Activated naive CD4-positive, alpha-beta T cell treated with anti-CD3 and anti-CD28 coated beads for 36 hours (primary cell): ENCODE data around the gene TRIM9. TPM values are rescaled to one million over a fixed set of nuclear protein-coding genes. Genes with fewer than 3 reads are reported as not detected.

ENCODE experiments used
- CTCF ChIA-PET: fragments of 350-600 bp; sonication (Branson Sonifier 250); formaldehyde crosslinking; loops from one replicate; lab custom pipeline; 2021; ENCODE audit warnings: antibody characterized with exemption; lab: Charles Lee
- DNase-seq: peaks from one replicate; pipeline ENCODE4 v3.0.0-alpha.2; 2020
- H3K27ac Mint-ChIP-seq: one replicate; pipeline ENCODE4 v1.8.0; 2021; ENCODE audit warnings: mild to moderate bottlenecking, mixed read lengths
- H3K27me3 Mint-ChIP-seq: one replicate; pipeline ENCODE4 v1.8.0; 2021; ENCODE audit warnings: low read depth, mixed read lengths
- H3K36me3 Mint-ChIP-seq: one replicate; pipeline ENCODE4 v1.8.0; 2021; ENCODE audit warnings: low read depth, mixed read lengths
- H3K4me1 Mint-ChIP-seq: one replicate; pipeline ENCODE4 v1.8.0; 2021; ENCODE audit warnings: low read depth, mixed read lengths
- H3K4me3 Mint-ChIP-seq: one replicate; pipeline ENCODE4 v1.8.0; 2021; ENCODE audit warnings: mild to moderate bottlenecking, moderate library complexity, mixed read lengths
- H3K9me3 Mint-ChIP-seq: one replicate; pipeline ENCODE4 v1.8.0; 2021; ENCODE audit warnings: mixed read lengths
- intact Hi-C: fragments of 100-400 bp; cut with micrococcal nuclease; formaldehyde crosslinking; loops from one replicate; pipeline ENCODE4 v1.15.1; 2023
- total RNA-seq, 2 experiments: library from RNA; stranded (reverse); gene quantifications; one replicate each; pipeline ENCODE4 v1.2.3, GENCODE V29; 2021

Gene TRIM9
- total RNA-seq, 2 experiments from 2014 or later = 0.76 to 1.1 TPM

GRCh38 chr14:51116682-51117081 lies 21.8 kb upstream of the TRIM9 start:
- Mint-ChIP-seq H3K9me3 (no peaks in the 10 kb centered on the region), H3K4me1 (no peaks in the 10 kb centered on the region), H3K27me3 (no peaks in the 10 kb centered on the region), H3K27ac (no peak overlapping the region), H3K36me3 (no peaks in the 10 kb centered on the region), H3K4me3 (no peak overlapping the region)
- DNase-seq = no peak
- CTCF ChIA-PET = no interaction called here
- intact Hi-C loops = no loop called here

GRCh38 chr14:51109651-51110050 lies 14.7 kb upstream of the TRIM9 start:
- Mint-ChIP-seq H3K9me3 (no peaks in the 10 kb centered on the region), H3K4me1 (no peaks in the 10 kb centered on the region), H3K4me3 (no peak overlapping the region), H3K27ac (no peak overlapping the region), H3K36me3 (peaks cover 1% of the 10 kb centered on the region), H3K27me3 (peaks cover 3% of the 10 kb centered on the region)
- CTCF ChIA-PET = no interaction called here
- intact Hi-C loops = no loop called here
- no peak for DNase-seq

- no peak for DNase-seq
- Mint-ChIP-seq H3K27ac (no peak overlapping the region), H3K9me3 (no peaks in the 10 kb centered on the region), H3K27me3 (peaks cover 3% of the 10 kb centered on the region), H3K36me3 (peaks cover 1% of the 10 kb centered on the region), H3K4me1 (no peaks in the 10 kb centered on the region), H3K4me3 (no peak overlapping the region)
- intact Hi-C loops = no loop called here
- CTCF ChIA-PET = interaction anchor here (0.7 kb wide), 1 partner anchor 111 kb away, joined by 4 read pairs; no protein-coding TSS in a partner anchor
Observed at GRCh38 chr14:51107801-51108200, 12.9 kb upstream of the TRIM9 start.

- no peak for DNase-seq
- Mint-ChIP-seq H3K27ac (no peak overlapping the region), H3K9me3 (no peaks in the 10 kb centered on the region), H3K27me3 (peaks cover 2% of the 10 kb centered on the region), H3K36me3 (no peaks in the 10 kb centered on the region), H3K4me1 (no peaks in the 10 kb centered on the region), H3K4me3 (no peak overlapping the region)
- intact Hi-C loops = no loop called here
- CTCF ChIA-PET = interaction anchor here (0.6 to 1.2 kb wide), 4 partner anchors 10 to 117 kb away, joined by 3 to 4 read pairs (median 4); partner anchors contain the start of gene TRIM9
Observed at GRCh38 chr14:51104467-51104866, 9.6 kb upstream of the TRIM9 start.

- Mint-ChIP-seq H3K9me3 (no peaks in the 10 kb centered on the region), H3K27ac (no peak overlapping the region), H3K36me3 (no peaks in the 10 kb centered on the region), H3K27me3 (peaks cover 15% of the 10 kb centered on the region), H3K4me1 (peaks cover 12% of the 10 kb centered on the region), H3K4me3 (no peak overlapping the region)
- no peak for DNase-seq
- CTCF ChIA-PET = no interaction called here
- intact Hi-C loops = loop anchor here (5.0 to 10.0 kb wide), 3 partner anchors 235 to 752 kb away; partner anchors contain the start of gene FRMD6
Observed at GRCh38 chr14:51097287-51097686, 2.4 kb upstream of the TRIM9 start.

- intact Hi-C loops = loop anchor here (5.0 to 10.0 kb wide), 3 partner anchors 235 to 752 kb away; partner anchors contain the start of gene FRMD6
- CTCF ChIA-PET = no interaction called here
- no peak overlapping the region for H3K4me3 Mint-ChIP-seq
- no peaks in the 10 kb centered on the region for H3K36me3 Mint-ChIP-seq
- DNase-seq = no peak
- H3K27me3 Mint-ChIP-seq = peaks cover 15% of the 10 kb centered on the region
- H3K4me1 Mint-ChIP-seq = peaks cover 12% of the 10 kb centered on the region
- no peaks in the 10 kb centered on the region for H3K9me3 Mint-ChIP-seq
- H3K27ac Mint-ChIP-seq = no peak overlapping the region
Observed at GRCh38 chr14:51096870-51097269, 2.0 kb upstream of the TRIM9 start.

- intact Hi-C loops = loop anchor here (1.0 to 10.0 kb wide), 9 partner anchors 142 to 1509 kb away; partner anchors contain the start of genes FRMD6, RPS29, SOS2 and TMX1
- CTCF ChIA-PET = interaction anchor here (2.1 to 2.3 kb wide), 2 partner anchors 122 to 144 kb away, joined by 7 to 12 read pairs; partner anchors contain the start of gene TMX1
Observed at GRCh38 chr14:51095854-51096823, 1.2 kb upstream of the TRIM9 start.

GRCh38 chr14:51094282-51094821 lies 553 bp downstream of the TRIM9 start:
- Mint-ChIP-seq H3K36me3 (no peaks in the 10 kb centered on the region), H3K4me3 (peak overlapping the region; percentile 86), H3K4me1 (peaks cover 12% of the 10 kb centered on the region), H3K27ac (no peak overlapping the region), H3K9me3 (no peaks in the 10 kb centered on the region), H3K27me3 (peaks cover 13% of the 10 kb centered on the region)
- CTCF ChIA-PET = interaction anchor here (1.5 to 2.5 kb wide), 6 partner anchors 10 to 152 kb away, joined by 4 to 12 read pairs (median 7); partner anchors contain the start of gene TMX1
- intact Hi-C loops = loop anchor here (1.0 to 10.0 kb wide), 5 partner anchors 126 to 1508 kb away; partner anchors contain the start of gene RPS29
- peak; percentile 19 for DNase-seq

More at GRCh38 chr14:51095854-51096823, 1.2 kb upstream of the TRIM9 start:
- Mint-ChIP-seq H3K4me3 (peak overlapping the region; percentile 86), H3K27me3 (peaks cover 15% of the 10 kb centered on the region), H3K27ac (peak overlapping the region; percentile 65), H3K36me3 (no peaks in the 10 kb centered on the region), H3K9me3 (no peaks in the 10 kb centered on the region), H3K4me1 (peaks cover 12% of the 10 kb centered on the region)
- DNase-seq = peak; percentile 59

GRCh38 chr14:51093371-51094281 lies 1.3 kb downstream of the TRIM9 start:
- no peak overlapping the region for H3K27ac Mint-ChIP-seq
- H3K9me3 Mint-ChIP-seq = no peaks in the 10 kb centered on the region
- H3K27me3 Mint-ChIP-seq = peaks cover 13% of the 10 kb centered on the region

GRCh38 chr14:51092965-51093364 lies 1.9 kb downstream of the TRIM9 start:
- Mint-ChIP-seq H3K36me3 (no peaks in the 10 kb centered on the region), H3K27ac (no peak overlapping the region), H3K27me3 (peaks cover 13% of the 10 kb centered on the region), H3K4me1 (peaks cover 12% of the 10 kb centered on the region), H3K4me3 (no peak overlapping the region), H3K9me3 (no peaks in the 10 kb centered on the region)
- CTCF ChIA-PET = interaction anchor here (2.2 to 2.5 kb wide), 3 partner anchors 9 to 153 kb away, joined by 5 to 7 read pairs (median 7); no protein-coding TSS in a partner anchor
- intact Hi-C loops = loop anchor here (5.0 to 10.0 kb wide), 2 partner anchors 748 to 889 kb away; no protein-coding TSS in a partner anchor
- no peak for DNase-seq

More at GRCh38 chr14:51093371-51094281, 1.3 kb downstream of the TRIM9 start:
- H3K4me3 Mint-ChIP-seq = peak overlapping the region; percentile 86
- CTCF ChIA-PET = interaction anchor here (1.5 to 2.5 kb wide), 5 partner anchors 9 to 153 kb away, joined by 4 to 7 read pairs (median 7); no protein-coding TSS in a partner anchor
- no peaks in the 10 kb centered on the region for H3K36me3 Mint-ChIP-seq
- peak; percentile 75 for DNase-seq
- intact Hi-C loops = loop anchor here (1.0 to 10.0 kb wide), 5 partner anchors 127 to 1507 kb away; partner anchors contain the start of gene RPS29
- peaks cover 12% of the 10 kb centered on the region for H3K4me1 Mint-ChIP-seq

- Mint-ChIP-seq H3K4me1 (peaks cover 6% of the 10 kb centered on the region), H3K9me3 (no peaks in the 10 kb centered on the region), H3K36me3 (no peaks in the 10 kb centered on the region), H3K27me3 (peaks cover 8% of the 10 kb centered on the region), H3K4me3 (no peak overlapping the region), H3K27ac (no peak overlapping the region)
- CTCF ChIA-PET = interaction anchor here (0.7 kb wide), 1 partner anchor 57 kb away, joined by 3 read pairs; no protein-coding TSS in a partner anchor
- DNase-seq = no peak
- intact Hi-C loops = no loop called here
Observed at GRCh38 chr14:51089278-51089677, 5.6 kb downstream of the TRIM9 start.
